HepG2 (cell line): ENCODE results near the gene PPP1R9A. TPM values are rescaled to one million over a fixed set of nuclear protein-coding genes. Genes with fewer than 3 reads are reported as not detected.

Experiments
- ATAC-seq: fragments of 200-7000 bp; cut with Tn5 transposase; 3 replicates; pipeline ENCODE4 v1.9.1; 2020; ENCODE audit warnings: mild to moderate bottlenecking, moderate library complexity
- BruUV-seq: library from RNA; stranded (reverse); fragments of 400-500 nt; replicated peaks from 2 replicates; lab custom pipeline; 2021; lab: Mats Ljungman, UMichigan
- CTCF ChIA-PET: fragments of 300-600 bp; formaldehyde crosslinking; extraction: SDS; loops from one replicate; lab custom pipeline; 2021; ENCODE audit warnings: low total read pairs, inconsistent platforms, low intra/inter-chr PET ratio; lab: Yijun Ruan, JAX
- POLR2A ChIA-PET: fragments of 350-600 bp; sonication (Branson Sonifier 250); formaldehyde crosslinking; loops from one replicate; lab custom pipeline; 2020; ENCODE audit warnings: antibody characterized with exemption, inconsistent platforms; lab: Yijun Ruan, JAX
- DNase-seq: peaks from one replicate; pipeline ENCODE4 v3.0.0-alpha.2; 2015; ENCODE audit warnings: low spot score
- FAIRE-seq: peaks from 3 replicates; lab custom pipeline; 2011; peaks lifted over from hg19 to GRCh38; lab: Jason Lieb, UNC
- H2AFZ ChIP-seq: one replicate; pipeline ENCODE4 v1.6.1; 2011; ENCODE audit warnings: low read length, inconsistent platforms
- H3K27ac ChIP-seq: fragments of 300-600 bp; 3 replicates; pipeline ENCODE4 v1.8.0; 2011; ENCODE audit warnings: mixed run types, mild to moderate bottlenecking, mixed read lengths, low read length, inconsistent platforms; ENCODE audit not compliant: insufficient read depth; ENCODE audit errors: extremely low read length
- H3K27me3 ChIP-seq, 2 experiments: fragments of 200-600 bp in 1 of 2; 2 replicates in 1 of 2; 3 replicates in 1 of 2; pipeline versions ENCODE4 v1.6.0 to v1.8.0; 2011; ENCODE audit warnings: low read length in 2 of 2, mild to moderate bottlenecking in 2 of 2, moderate library complexity in 2 of 2, inconsistent platforms in 1 of 2; ENCODE audit not compliant: insufficient read depth in 2 of 2, control insufficient read depth in 1 of 2
- H3K36me3 ChIP-seq, 2 experiments: fragments of 200-600 bp in 1 of 2; replicated peaks in 1 of 2; 2 replicates in 1 of 2; 3 replicates in 1 of 2; pipeline versions ENCODE4 v1.5.1 to v1.8.0; 2011; ENCODE audit warnings: low read length in 2 of 2, inconsistent platforms in 1 of 2; ENCODE audit not compliant: insufficient read depth in 2 of 2, control insufficient read depth in 1 of 2
- H3K4me1 ChIP-seq: 2 replicates; pipeline ENCODE4 v1.5.1; 2012; ENCODE audit warnings: low read length, inconsistent platforms; ENCODE audit not compliant: insufficient read depth
- H3K4me2 ChIP-seq: 2 replicates; pipeline ENCODE4 v1.6.0; 2011; ENCODE audit warnings: low read depth, low read length, inconsistent platforms
- H3K4me3 ChIP-seq, 3 experiments: fragments of 200-600 bp in 1 of 3; sonication (generic), shearing (Covaris generic) in 1 of 3; replicated peaks in 1 of 3; 2 replicates each; pipeline ENCODE4 v1.5.1; 2011 to 2016; ENCODE audit warnings: low read length in 3 of 3, inconsistent platforms in 2 of 3, low read depth in 2 of 3, mild to moderate bottlenecking in 2 of 3, control low read depth in 1 of 3, mixed read lengths in 1 of 3; ENCODE audit not compliant: insufficient read depth in 1 of 3
- H3K79me2 ChIP-seq: one replicate; pipeline ENCODE4 v1.6.1; 2011; ENCODE audit warnings: low read length, inconsistent platforms; ENCODE audit not compliant: insufficient read depth
- H3K9ac ChIP-seq: 2 replicates; pipeline ENCODE4 v1.6.0; 2011; ENCODE audit warnings: mild to moderate bottlenecking, low read depth, low read length, inconsistent platforms; ENCODE audit not compliant: insufficient read depth
- H3K9me3 ChIP-seq: 2 replicates; pipeline ENCODE4 v1.5.1; 2012; ENCODE audit warnings: mild to moderate bottlenecking, low read length
- H4K20me1 ChIP-seq: 2 replicates; pipeline ENCODE4 v1.6.0; 2011; ENCODE audit warnings: inconsistent platforms, mild to moderate bottlenecking, low read length, moderate library complexity; ENCODE audit not compliant: insufficient read depth
- FOXP1 ChIP-seq, 2 experiments: fragments of 450-650 bp in 1 of 2; IDR thresholded peaks; 2 replicates each; pipeline ENCODE4 v1.6.1; 2017 to 2018; ENCODE audit warnings: antibody characterized with exemption in 1 of 2
- IRF1 ChIP-seq: sonication (generic); formaldehyde crosslinking; IDR thresholded peaks from 2 replicates; pipeline ENCODE4 v1.4.0; 2020; ENCODE audit warnings: low read depth, mild to moderate bottlenecking, missing genetic modification reagents
- MAFF ChIP-seq: IDR thresholded peaks from 2 replicates; pipeline ENCODE4 v1.6.1; 2011; ENCODE audit warnings: low read depth, low read length, improper control_type of control experiment
- NFIB ChIP-seq: sonication (generic); formaldehyde crosslinking; IDR thresholded peaks from 2 replicates; pipeline ENCODE4 v1.9.0; 2021; ENCODE audit warnings: missing genetic modification reagents, mild to moderate bottlenecking, borderline replicate concordance
- NR1H2 ChIP-seq: sonication (generic); formaldehyde crosslinking; IDR thresholded peaks from 2 replicates; pipeline ENCODE4 v1.8.1; 2022; ENCODE audit warnings: low read depth, missing genetic modification reagents, borderline replicate concordance
- RCOR2 ChIP-seq: IDR thresholded peaks from 2 replicates; pipeline ENCODE4 v1.6.1; 2016; ENCODE audit warnings: missing biosample characterization, missing genetic modification reagents
- SP4 ChIP-seq: sonication (generic); formaldehyde crosslinking; IDR thresholded peaks from 2 replicates; pipeline ENCODE4 v1.8.1; 2023; ENCODE audit warnings: mild to moderate bottlenecking, missing genetic modification reagents
- ZMYM2 ChIP-seq: sonication (generic); formaldehyde crosslinking; IDR thresholded peaks from 2 replicates; pipeline ENCODE4 v1.8.0; 2022; ENCODE audit warnings: mild to moderate bottlenecking, missing genetic modification reagents
- ZNF329 ChIP-seq: sonication (generic); formaldehyde crosslinking; IDR thresholded peaks from 2 replicates; pipeline ENCODE4 v1.9.0; 2021; ENCODE audit warnings: low read depth, mild to moderate bottlenecking, missing genetic modification reagents
- ZNF549 ChIP-seq: sonication (generic); formaldehyde crosslinking; IDR thresholded peaks from 2 replicates; pipeline ENCODE4 v1.5.0; 2020; ENCODE audit warnings: missing genetic modification reagents
- ZNF749 ChIP-seq: sonication (generic); formaldehyde crosslinking; IDR thresholded peaks from 2 replicates; pipeline ENCODE4 v1.8.0; 2022; ENCODE audit warnings: mild to moderate bottlenecking, missing genetic modification reagents, moderate library complexity, borderline replicate concordance
- ZNF850 ChIP-seq: sonication (generic); formaldehyde crosslinking; conservative IDR thresholded peaks from 2 replicates; pipeline ENCODE4 v1.9.0; 2021; ENCODE audit warnings: mild to moderate bottlenecking, missing genetic modification reagents
- WGBS: methylation state at CpG from one replicate; pipeline ENCODE4 v1.1.6; 2017; ENCODE audit warnings: low lambda C conversion rate; 5-methylcytosine and 5-hydroxymethylcytosine counted together
- in situ Hi-C: cut with HindIII; loops from 2 replicates; pipeline ENCODE4 v1.10.0; 2017; ENCODE audit warnings: low pct_unique_long_range_greater_than_20kb; ENCODE audit not compliant: extremely low pct_ligation_motif_present
- intact Hi-C: fragments of 100-400 bp; cut with micrococcal nuclease; formaldehyde crosslinking; loops from one replicate; pipeline ENCODE4 v1.10.0; 2022; ENCODE audit not compliant: unreplicated experiment
- polyA plus RNA-seq, 8 experiments: library from polyadenylated mRNA; depleted of rRNA in 3 of 8; stranded (reverse) in 7 of 8; unstranded in 1 of 8; fragments of >200 nt; fragmentation: Illumina TruSeq in 4 of 8; extraction: Trizol in 4 of 8; gene quantifications; 2 replicates each; pipeline versions ENCODE4 v1.2.1 to v1.2.3, GENCODE V29; 2011 to 2016; ENCODE audit warnings: low read depth in 4 of 8, missing spikeins in 1 of 8, mixed read lengths in 1 of 8; ENCODE audit not compliant: insufficient read depth in 1 of 8
- total RNA-seq, 5 experiments: library from RNA; depleted of rRNA; stranded (reverse); fragments of >200 nt; fragmentation: Illumina TruSeq; extraction: Trizol; gene quantifications; 2 replicates each; pipeline ENCODE4 v1.2.3, GENCODE V29; 2016; ENCODE audit warnings: low read depth in 1 of 5
- TF ChIP-seq, protein P1 (sequence below): sonication (generic); formaldehyde crosslinking; IDR thresholded peaks from 2 replicates; pipeline ENCODE4 v1.5.1; 2020; ENCODE audit warnings: missing genetic modification reagents, mild to moderate bottlenecking, borderline replicate concordance
- TF ChIP-seq, protein P2 (sequence below): sonication (generic); formaldehyde crosslinking; IDR thresholded peaks from 2 replicates; pipeline ENCODE4 v1.4.0; 2020; ENCODE audit warnings: missing genetic modification reagents
- TF ChIP-seq, protein P3 (sequence below): sonication (generic); formaldehyde crosslinking; IDR thresholded peaks from 2 replicates; pipeline ENCODE4 v1.4.0; 2020; ENCODE audit warnings: missing genetic modification reagents

The PPP1R9A gene
- total and polyA plus RNA-seq, 2 of the 13 experiments (the other 11 are each of a cell fraction or from before 2014, with no cell fraction given), result 11.4 to 31.9 TPM

GRCh38 chr7:95238252-95238943 lies 331.0 kb downstream of the PPP1R9A start:
- Histone ChIP-seq H3K9me3 (no peaks in the 10 kb centered on the region), H3K4me2 (no peak overlapping the region), H3K36me3 (no peaks in the 10 kb centered on the region), H2AFZ (no peak overlapping the region), H3K27me3 (no peaks in the 10 kb centered on the region), H3K27ac (no peak overlapping the region), H3K4me3 (no peak overlapping the region), H3K4me1 (no peaks in the 10 kb centered on the region), H4K20me1 (no peaks in the 10 kb centered on the region), H3K79me2 (no peaks in the 10 kb centered on the region), H3K9ac (no peak overlapping the region)
- intact Hi-C loops, result no loop called here
- WGBS, result 95% methylated on average over 3 of the region's 3 CpGs
- BruUV-seq, result no TSS peak
- POLR2A ChIA-PET, result no interaction called here
- in situ Hi-C loops, result loop anchor here (25.0 kb wide), 1 partner anchor 801 kb away; no protein-coding TSS in a partner anchor
- CTCF ChIA-PET, result no interaction called here
- ATAC-seq, result no peak
- no peak for DNase-seq
- no peak for TF ChIP-seq NFIB (CRISPR knock-in tag)
- TF ChIP-seq MAFF, result no peak
- TF ChIP-seq RCOR2 (CRISPR knock-in tag), result no peak
- TF ChIP-seq ZNF329 (CRISPR knock-in tag), result no peak
- TF ChIP-seq IRF1 (CRISPR knock-in tag), result no peak
- no peak for TF ChIP-seq FOXP1 (IDR thresholded peaks at IDR 0.05)
- TF ChIP-seq FOXP1 (CRISPR knock-in tag; IDR thresholded peaks at IDR 0.05), result no peak
- no peak for TF ChIP-seq ZNF850 (CRISPR knock-in tag)
- TF ChIP-seq, protein P1, sequence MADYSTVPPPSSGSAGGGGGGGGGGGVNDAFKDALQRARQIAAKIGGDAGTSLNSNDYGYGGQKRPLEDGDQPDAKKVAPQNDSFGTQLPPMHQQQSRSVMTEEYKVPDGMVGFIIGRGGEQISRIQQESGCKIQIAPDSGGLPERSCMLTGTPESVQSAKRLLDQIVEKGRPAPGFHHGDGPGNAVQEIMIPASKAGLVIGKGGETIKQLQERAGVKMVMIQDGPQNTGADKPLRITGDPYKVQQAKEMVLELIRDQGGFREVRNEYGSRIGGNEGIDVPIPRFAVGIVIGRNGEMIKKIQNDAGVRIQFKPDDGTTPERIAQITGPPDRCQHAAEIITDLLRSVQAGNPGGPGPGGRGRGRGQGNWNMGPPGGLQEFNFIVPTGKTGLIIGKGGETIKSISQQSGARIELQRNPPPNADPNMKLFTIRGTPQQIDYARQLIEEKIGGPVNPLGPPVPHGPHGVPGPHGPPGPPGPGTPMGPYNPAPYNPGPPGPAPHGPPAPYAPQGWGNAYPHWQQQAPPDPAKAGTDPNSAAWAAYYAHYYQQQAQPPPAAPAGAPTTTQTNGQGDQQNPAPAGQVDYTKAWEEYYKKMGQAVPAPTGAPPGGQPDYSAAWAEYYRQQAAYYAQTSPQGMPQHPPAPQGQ (CRISPR knock-in tag), result no peak
- TF ChIP-seq, protein P2, sequence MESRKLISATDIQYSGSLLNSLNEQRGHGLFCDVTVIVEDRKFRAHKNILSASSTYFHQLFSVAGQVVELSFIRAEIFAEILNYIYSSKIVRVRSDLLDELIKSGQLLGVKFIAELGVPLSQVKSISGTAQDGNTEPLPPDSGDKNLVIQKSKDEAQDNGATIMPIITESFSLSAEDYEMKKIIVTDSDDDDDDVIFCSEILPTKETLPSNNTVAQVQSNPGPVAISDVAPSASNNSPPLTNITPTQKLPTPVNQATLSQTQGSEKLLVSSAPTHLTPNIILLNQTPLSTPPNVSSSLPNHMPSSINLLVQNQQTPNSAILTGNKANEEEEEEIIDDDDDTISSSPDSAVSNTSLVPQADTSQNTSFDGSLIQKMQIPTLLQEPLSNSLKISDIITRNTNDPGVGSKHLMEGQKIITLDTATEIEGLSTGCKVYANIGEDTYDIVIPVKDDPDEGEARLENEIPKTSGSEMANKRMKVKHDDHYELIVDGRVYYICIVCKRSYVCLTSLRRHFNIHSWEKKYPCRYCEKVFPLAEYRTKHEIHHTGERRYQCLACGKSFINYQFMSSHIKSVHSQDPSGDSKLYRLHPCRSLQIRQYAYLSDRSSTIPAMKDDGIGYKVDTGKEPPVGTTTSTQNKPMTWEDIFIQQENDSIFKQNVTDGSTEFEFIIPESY, result no peak
- TF ChIP-seq ZNF549 (CRISPR knock-in tag), result no peak
- TF ChIP-seq NR1H2 (CRISPR knock-in tag), result no peak
- no peak for TF ChIP-seq ZMYM2
- no peak for TF ChIP-seq SP4
- no peak for TF ChIP-seq ZNF749 (CRISPR knock-in tag)
- TF ChIP-seq, protein P3, sequence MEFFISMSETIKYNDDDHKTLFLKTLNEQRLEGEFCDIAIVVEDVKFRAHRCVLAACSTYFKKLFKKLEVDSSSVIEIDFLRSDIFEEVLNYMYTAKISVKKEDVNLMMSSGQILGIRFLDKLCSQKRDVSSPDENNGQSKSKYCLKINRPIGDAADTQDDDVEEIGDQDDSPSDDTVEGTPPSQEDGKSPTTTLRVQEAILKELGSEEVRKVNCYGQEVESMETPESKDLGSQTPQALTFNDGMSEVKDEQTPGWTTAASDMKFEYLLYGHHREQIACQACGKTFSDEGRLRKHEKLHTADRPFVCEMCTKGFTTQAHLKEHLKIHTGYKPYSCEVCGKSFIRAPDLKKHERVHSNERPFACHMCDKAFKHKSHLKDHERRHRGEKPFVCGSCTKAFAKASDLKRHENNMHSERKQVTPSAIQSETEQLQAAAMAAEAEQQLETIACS (CRISPR knock-in tag), result no peak
- FAIRE-seq, result no peak
